Measurements from ENCODE around the gene PWWP2B.

The PWWP2B gene

DNA sequence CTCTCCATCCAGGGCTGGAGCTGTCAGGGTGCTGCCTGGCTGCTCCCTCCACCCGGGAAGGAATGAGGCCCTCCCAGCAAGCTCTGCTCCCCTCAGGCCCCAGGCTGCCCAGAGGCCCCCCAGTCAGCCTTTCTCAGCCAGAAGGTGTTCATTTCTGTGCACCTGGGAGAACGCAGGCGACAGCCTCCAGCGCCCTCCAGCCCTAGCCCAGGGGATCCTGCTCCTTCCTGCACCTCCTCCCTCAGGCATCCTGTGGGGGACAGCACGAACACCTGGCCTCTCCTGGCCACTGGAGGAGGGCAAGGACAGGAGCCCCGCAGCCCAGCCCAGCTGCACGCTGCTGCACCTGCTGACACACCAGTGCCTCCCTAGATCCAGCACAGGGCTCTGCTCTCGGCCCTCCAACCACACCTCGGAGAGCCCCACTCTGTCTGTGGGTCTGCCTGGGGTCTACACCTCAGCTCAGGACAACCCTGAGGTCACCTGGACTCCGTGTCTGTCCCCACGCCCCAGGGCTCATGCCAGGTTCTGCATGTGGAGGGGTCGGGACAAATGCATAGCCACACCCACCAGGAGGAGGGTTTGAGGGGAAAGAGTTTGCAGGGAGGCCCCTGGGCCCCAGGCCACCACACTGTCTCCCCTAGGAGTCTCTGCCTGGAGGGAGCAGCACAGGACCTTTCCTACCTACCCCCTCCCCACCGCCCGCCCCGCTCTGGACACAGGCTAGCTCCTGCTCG lies 7.4 kb upstream of the PWWP2B start:
- Histone ChIP-seq H2AFZ (ENCODE audit: low read depth) (no peak overlapping the region), H3K4me2 (peak overlapping the region; percentile 21; the same call in 1 of the 2 replicates), H3K4me3 (IDR thresholded peaks at IDR 0.05; ENCODE audit: insufficient read depth, low read depth, low read length) (no peak overlapping the region), H3K36me3 (ENCODE audit: insufficient read depth) (no peaks in the 10 kb centered on the region), H4K20me1 (ENCODE audit: insufficient read depth) (no peaks in the 10 kb centered on the region), H3K79me2 (ENCODE audit: insufficient read depth, low read depth) (no peaks in the 10 kb centered on the region), H3K9ac (no peak overlapping the region), H3K27ac (no peak overlapping the region), H3K27me3 (ENCODE audit: insufficient read depth, low read depth) (peaks cover 2% of the 10 kb centered on the region; the same call in 1 of the 2 replicates), H3K4me1 (ENCODE audit: low read depth, poor library complexity, severe bottlenecking) (peaks cover 23% of the 10 kb centered on the region)
- TF ChIP-seq, protein P1, sequence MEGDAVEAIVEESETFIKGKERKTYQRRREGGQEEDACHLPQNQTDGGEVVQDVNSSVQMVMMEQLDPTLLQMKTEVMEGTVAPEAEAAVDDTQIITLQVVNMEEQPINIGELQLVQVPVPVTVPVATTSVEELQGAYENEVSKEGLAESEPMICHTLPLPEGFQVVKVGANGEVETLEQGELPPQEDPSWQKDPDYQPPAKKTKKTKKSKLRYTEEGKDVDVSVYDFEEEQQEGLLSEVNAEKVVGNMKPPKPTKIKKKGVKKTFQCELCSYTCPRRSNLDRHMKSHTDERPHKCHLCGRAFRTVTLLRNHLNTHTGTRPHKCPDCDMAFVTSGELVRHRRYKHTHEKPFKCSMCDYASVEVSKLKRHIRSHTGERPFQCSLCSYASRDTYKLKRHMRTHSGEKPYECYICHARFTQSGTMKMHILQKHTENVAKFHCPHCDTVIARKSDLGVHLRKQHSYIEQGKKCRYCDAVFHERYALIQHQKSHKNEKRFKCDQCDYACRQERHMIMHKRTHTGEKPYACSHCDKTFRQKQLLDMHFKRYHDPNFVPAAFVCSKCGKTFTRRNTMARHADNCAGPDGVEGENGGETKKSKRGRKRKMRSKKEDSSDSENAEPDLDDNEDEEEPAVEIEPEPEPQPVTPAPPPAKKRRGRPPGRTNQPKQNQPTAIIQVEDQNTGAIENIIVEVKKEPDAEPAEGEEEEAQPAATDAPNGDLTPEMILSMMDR (conservative IDR thresholded peaks at IDR 0.05; ENCODE audit: low read depth, low read length): no peak

DNA sequence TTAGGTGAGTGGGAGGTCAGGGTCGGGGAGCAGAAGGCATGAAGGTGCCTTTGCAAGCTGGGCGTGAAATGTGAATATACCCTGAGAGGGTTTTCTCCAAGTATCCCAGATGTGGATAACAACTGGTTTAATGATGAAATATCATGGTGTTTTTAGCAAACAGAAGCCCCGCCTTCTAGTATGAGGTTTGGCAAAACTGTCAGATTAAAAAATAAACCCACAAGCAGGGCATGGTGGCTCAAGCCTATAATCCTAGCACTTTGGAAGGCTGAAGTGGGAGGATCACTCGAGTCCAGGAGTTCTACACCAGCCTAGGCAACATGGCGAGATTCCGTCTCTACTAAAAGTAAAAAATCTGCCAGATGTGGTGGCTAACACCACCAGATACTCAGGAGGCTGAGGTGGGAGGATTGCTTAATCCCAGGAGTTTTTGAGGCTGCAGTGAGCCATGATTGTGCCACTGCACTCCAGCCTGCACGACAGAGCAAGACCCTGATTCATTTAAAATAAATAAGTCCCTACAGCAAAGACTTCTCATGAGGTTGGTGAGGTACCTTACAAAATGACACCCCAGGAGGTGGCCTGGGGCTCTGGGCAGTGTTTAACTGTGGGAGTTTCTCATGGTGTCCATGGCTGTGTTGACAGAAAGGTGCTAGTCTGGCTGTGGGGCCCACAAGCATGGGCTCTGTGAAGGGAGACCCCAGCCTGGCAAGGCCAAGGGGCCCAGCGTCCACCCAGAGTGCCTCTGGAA lies 6.7 kb upstream of the PWWP2B start:
- Histone ChIP-seq H3K9ac (no peak overlapping the region), H3K4me3 (IDR thresholded peaks at IDR 0.05; ENCODE audit: insufficient read depth, low read depth, low read length) (no peak overlapping the region), H4K20me1 (ENCODE audit: insufficient read depth) (no peaks in the 10 kb centered on the region), H3K4me2 (peak overlapping the region; percentile 17; the same call in 1 of the 2 replicates), H3K36me3 (ENCODE audit: insufficient read depth) (no peaks in the 10 kb centered on the region), H2AFZ (ENCODE audit: low read depth) (no peak overlapping the region), H3K27ac (no peak overlapping the region), H3K27me3 (ENCODE audit: insufficient read depth, low read depth) (no peaks in the 10 kb centered on the region), H3K4me1 (ENCODE audit: low read depth, poor library complexity, severe bottlenecking) (peaks cover 23% of the 10 kb centered on the region), H3K79me2 (ENCODE audit: insufficient read depth, low read depth) (no peaks in the 10 kb centered on the region)
- TF ChIP-seq, protein P1 (conservative IDR thresholded peaks at IDR 0.05; ENCODE audit: low read depth, low read length): no peak

DNA sequence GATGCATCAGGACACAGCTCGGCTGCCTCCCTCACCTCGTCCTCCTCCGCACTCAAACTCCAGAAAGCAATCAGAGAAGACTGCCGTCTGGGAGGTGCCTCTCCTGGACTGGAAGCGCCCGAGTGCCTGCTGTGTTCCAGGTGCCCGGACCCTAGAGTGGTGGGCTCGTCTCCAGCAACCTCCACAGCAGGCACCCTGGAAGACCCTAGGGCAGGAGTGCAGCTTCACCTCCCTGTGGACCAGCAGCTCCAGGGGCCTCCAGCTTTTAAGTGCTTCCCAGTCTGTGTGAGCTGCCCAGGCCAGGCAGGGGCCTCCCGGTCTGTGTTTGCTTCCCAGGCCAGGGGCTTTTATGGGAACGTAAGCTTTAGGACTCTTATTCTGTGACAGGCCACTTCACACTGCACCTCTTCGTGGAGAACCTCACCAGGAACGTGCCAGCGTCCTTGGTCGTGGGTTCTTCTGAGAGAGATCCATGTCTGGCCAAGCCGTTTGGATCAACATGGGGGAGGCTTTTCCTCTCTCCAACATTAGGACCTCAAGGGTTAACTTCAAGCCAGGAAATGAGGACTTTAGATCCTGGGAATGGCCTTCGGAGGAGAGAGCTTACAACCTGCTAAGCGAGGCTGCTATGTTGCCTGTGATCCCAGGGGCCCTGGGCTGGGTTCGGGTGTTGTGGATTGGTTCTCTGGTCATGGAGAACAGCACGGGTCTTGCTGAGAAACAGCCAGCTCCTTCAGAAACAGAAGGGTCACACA lies 5.9 kb upstream of the PWWP2B start:
- TF ChIP-seq, protein P1 (conservative IDR thresholded peaks at IDR 0.05; ENCODE audit: low read depth, low read length): no peak
- Histone ChIP-seq H3K4me2 (no peak overlapping the region), H3K36me3 (ENCODE audit: insufficient read depth) (no peaks in the 10 kb centered on the region), H3K4me1 (ENCODE audit: low read depth, poor library complexity, severe bottlenecking) (peaks cover 23% of the 10 kb centered on the region), H2AFZ (ENCODE audit: low read depth) (no peak overlapping the region), H4K20me1 (ENCODE audit: insufficient read depth) (no peaks in the 10 kb centered on the region), H3K4me3 (IDR thresholded peaks at IDR 0.05; ENCODE audit: insufficient read depth, low read depth, low read length) (no peak overlapping the region), H3K9ac (no peak overlapping the region), H3K27me3 (ENCODE audit: insufficient read depth, low read depth) (no peaks in the 10 kb centered on the region), H3K27ac (no peak overlapping the region), H3K79me2 (ENCODE audit: insufficient read depth, low read depth) (no peaks in the 10 kb centered on the region)

DNA sequence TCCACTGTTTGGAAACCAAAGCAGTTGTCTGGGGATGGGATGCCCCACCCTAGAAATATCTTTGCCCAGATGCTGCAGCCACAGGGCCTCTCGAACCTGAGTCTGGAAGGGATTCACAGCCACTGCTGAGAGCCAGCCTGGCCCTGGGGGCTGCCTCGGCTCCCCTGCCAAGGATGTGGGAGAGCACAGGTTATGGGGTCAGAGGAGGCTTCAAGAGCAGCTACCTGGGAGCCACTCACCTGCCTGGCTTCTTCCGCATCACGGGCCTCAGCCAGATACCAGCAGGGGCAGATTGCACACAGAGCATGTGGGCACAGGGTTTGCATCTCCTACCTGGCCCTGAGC lies 5.4 kb upstream of the PWWP2B start:
- Histone ChIP-seq H3K4me1 (ENCODE audit: low read depth, poor library complexity, severe bottlenecking) (peaks cover 23% of the 10 kb centered on the region), H3K27ac (no peak overlapping the region), H3K36me3 (ENCODE audit: insufficient read depth) (no peaks in the 10 kb centered on the region), H3K4me2 (no peak overlapping the region), H4K20me1 (ENCODE audit: insufficient read depth) (no peaks in the 10 kb centered on the region), H3K4me3 (IDR thresholded peaks at IDR 0.05; ENCODE audit: insufficient read depth, low read depth, low read length) (no peak overlapping the region), H3K9ac (no peak overlapping the region), H2AFZ (ENCODE audit: low read depth) (no peak overlapping the region), H3K27me3 (ENCODE audit: insufficient read depth, low read depth) (no peaks in the 10 kb centered on the region), H3K79me2 (ENCODE audit: insufficient read depth, low read depth) (no peaks in the 10 kb centered on the region)
- TF ChIP-seq, protein P1 (conservative IDR thresholded peaks at IDR 0.05; ENCODE audit: low read depth, low read length): no peak
